NAMALWA (cell line): ENCODE results near the gene ATF3.
A peak's percentile ranks its signal among the peaks of the same experiment; 100 is the strongest.
"Not testable (repeated sequence)": the region's sequence is repeated elsewhere in the genome, so short reads cannot be mapped to it uniquely, and the experiment has no call there.

Experiments used
- DNase-seq: peaks from one replicate; pipeline ENCODE4 v3.0.0-alpha.2; 2015; ENCODE audit warnings: low spot score

Gene ATF3

DNA sequence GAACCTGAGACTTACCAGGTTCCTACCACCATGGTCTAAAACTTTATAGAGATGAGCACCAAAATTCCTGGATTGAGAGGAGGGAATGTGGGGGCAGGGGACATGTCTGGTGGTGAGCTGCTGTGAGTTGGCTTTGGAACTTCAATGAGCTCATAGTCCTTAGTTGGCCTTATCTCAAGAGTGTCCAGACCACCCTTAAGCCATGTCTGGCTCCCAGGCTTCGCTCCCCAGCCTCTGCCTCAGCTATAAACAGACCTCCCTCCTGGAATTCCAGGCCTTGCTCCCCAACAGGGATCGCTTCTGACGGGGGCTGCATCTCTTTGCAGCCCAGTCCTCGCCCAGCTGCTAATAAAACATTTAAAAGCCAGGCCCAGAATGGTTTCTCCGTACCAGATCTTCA is 19.5 kb downstream of the ATF3 start:
- DNase-seq: no peak

DNA sequence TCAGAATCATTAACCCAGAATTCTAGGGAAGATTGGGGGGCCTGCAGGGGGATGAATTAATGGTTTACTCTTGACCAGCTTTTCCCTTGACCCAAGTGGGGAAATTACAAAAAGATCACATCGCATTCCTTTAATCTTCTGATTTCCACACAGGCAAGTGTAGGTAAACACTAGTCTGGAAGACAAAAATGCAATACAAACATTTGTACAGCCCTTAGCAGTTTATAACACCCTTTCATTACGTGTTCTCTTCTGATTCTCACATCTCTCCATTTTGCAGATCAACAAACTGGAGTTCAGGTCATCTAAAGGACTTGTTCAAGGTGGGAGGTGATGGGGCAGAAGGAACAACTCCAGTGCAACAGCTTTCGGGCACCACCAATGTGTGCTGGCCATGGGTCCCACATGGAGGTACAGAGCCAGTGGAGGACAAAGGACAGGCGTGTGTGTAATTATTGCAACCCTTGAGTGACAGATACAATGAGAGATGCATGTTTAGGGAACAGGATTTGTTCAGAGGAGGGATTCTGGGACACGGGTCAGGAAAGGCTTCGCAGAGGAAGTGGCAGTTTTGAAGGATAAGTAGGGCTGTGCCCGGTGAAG is 20.4 kb downstream of the ATF3 start:
- DNase-seq: no peak

- DNase-seq: no peak
These were observed 21.0 kb downstream of the ATF3 start for GRCh38 chr1:212629450-212630157.

DNA sequence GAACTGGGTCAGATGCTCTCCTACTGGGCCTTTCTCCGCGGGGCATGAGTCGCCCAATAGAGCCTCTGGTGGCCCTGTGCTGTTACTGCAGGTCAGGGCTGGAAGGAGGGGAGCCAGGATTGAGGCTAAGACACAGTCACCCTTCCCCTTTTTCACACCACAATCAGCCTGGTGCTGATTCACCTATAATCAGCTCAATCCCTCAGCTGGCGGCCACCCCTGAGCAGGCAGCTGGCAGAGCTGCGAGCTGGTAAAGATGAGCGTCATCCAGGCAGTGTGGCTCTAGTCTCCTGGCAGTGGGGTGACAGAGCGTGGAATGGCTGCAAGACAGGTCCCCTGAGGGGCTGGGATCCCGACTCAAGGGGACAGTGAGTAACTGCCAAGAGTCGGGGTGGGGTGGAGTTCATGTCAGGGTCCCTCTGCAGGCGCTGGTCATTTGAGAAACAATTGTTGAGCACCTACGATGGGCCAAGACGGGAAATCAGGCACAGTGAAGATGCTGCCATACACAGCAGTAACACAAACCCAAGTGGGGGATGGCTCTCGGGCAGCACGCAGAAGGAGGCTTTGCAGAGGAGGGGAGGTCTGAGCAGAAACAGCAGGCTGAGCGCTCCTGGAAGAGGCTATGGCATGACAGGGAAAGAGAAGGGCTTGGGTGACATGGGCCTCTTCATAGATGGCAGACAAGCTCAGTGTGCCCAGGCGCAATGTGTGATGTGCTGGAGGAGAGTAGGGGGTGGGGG is 21.8 kb downstream of the ATF3 start:
- DNase-seq: peak; percentile 80

DNA sequence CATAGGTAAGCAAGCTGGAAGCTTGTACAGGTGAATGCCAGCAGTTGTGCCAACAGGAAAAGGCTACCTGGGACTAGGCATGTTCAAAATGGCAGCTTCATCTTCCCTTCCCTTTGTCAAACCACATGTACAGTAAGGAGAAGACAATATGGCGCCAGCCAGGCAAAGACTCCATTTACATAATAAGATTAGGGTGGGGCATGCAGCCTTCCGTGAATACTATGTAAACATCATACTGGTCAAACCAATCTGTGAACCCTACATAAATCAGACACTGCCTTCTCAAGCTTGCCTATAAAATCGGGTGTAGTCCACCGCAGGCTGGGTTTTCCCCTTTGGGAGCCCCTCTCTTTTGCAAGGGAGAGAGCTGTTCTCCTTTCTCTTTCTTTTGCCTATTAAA is 24.6 kb downstream of the ATF3 start:
- DNase-seq: no peak

DNA sequence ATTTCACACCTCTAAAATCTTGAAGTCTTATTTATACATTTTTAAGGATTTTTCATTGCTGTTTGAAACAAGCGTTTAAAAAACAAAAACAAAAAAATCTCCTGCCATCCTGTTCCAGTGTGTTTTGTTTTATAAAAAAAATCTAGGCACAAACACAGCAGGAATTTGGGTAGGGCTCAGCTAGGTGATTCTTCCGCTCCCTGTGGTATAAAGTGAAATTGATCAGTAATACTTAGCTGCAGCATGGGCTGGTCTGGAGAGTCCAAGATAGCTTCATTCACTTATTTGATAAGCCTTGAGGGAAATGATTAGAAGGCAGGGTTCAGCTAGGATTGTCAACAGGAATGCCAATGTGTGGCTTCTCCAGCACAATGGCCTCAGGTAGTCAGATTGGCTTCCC is 25.7 kb downstream of the ATF3 start:
- no peak for DNase-seq

GRCh38 chr1:212635141-212635631 is 26.6 kb downstream of the ATF3 start:
- DNase-seq: peak; percentile 38

DNA sequence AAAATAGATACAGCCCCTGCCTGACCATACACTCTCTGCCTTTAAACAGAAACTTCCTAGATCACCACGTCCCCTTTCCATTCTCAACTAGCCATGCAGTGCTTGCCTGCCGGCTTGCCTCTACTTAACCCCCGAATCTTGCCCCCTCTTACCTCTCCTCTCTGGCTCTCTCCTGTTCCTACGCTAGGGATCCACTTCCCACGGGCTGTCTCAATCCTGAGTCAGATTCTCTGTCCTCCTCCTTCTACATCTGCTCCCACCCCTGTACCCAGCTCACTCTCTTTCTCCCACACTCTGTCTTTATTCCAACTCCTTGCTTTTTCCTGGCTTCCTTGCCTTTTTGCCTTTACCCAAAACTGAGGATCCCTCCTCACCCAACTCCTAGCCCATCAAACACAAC is 29.3 kb downstream of the ATF3 start:
- no peak for DNase-seq

GRCh38 chr1:212638492-212639151 is 30.1 kb downstream of the ATF3 start:
- DNase-seq: no peak

GRCh38 chr1:212639524-212639923 is 31.0 kb downstream of the ATF3 start:
- not testable (repeated sequence) for DNase-seq

GRCh38 chr1:212640223-212640878 is 31.8 kb downstream of the ATF3 start:
- DNase-seq: no peak

DNA sequence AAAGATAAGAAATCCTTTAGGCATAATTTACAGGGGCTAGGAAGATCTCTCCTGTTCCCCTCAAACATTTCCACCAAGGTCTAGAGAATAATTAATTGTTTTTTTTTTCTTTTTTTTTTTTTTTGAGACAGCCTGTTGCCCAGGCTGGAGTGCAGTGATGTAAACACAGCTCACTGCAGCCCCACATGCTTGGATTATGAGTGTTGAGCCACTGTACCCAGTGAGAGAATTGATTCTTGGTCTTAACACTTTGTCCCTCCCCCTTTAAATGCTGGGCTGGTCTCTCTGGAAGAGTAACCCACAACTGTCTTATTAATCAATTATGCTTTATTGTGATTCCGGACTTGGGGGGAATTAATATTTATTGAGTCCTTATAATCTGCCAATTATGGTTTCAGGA is 33.4 kb downstream of the ATF3 start:
- DNase-seq: no peak

DNA sequence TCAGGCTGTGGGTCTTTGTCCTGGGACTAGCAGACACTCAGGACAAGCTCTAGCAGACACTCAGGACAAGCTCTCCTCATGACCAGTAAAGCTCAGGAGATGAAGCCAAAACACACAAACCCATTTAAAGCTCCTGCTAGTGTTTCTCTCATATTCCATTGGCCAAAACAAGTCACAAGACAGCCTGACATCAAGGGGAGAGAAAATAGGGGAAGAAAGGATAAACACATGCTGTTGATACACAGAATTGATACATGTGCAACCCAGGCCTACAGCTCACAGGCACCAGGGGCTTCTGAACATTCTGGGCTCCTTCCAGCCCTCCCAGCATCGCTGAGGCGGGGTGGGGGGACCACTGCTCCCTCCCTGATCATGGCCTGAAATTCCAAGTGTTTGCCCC is 35.3 kb downstream of the ATF3 start:
- DNase-seq: peak; percentile 16

DNA sequence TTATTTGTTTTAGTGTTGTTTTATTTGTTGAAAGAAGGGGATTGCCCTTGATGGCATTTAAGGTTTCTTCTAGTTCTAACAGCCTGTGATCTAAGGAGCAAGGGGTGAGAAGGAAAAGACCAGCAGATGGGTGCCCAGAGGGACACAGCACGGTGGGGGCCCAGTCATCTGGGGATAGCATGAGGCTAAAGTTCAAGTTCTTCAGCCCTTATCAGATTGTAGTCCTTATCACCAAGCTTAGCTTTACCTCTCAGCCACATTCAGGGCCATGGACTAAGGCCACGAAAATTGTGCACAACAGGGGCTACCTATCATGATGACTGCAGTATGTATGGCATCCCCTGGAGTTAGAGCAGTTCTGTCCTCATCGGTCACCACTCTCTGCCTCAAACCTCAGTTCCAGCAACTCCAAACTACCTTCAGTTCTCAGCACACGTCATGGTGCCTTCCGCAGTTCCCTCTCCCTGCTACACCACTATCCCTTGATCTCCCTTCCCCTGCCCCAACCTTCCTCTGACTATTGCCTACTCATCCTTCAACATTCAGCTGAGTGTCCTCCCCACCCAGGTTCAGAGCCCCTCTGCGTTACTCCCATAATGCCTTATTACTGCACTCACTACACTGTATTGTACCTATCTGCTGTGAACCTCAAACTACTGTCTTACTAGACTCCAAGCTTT is 36.4 kb downstream of the ATF3 start:
- DNase-seq: no peak

- no peak for DNase-seq
These were observed 37.3 kb downstream of the ATF3 start for GRCh38 chr1:212645546-212646543.

GRCh38 chr1:212646588-212646987 is 38.0 kb downstream of the ATF3 start:
- DNase-seq: no peak

GRCh38 chr1:212647004-212647403 is 38.4 kb downstream of the ATF3 start:
- no peak for DNase-seq

GRCh38 chr1:212648431-212648830 is 39.9 kb downstream of the ATF3 start:
- no peak for DNase-seq

GRCh38 chr1:212649020-212649419 is 40.5 kb downstream of the ATF3 start:
- no peak for DNase-seq

GRCh38 chr1:212650228-212650627 is 41.7 kb downstream of the ATF3 start:
- DNase-seq: no peak
